Type B pancreatic cell (in vitro differentiated cells): ENCODE results near the gene SAV1. TPM values are rescaled to one million over a fixed set of nuclear protein-coding genes. Genes with fewer than 3 reads are reported as not detected.
"Not testable (repeated sequence)": the region's sequence is repeated elsewhere in the genome, so short reads cannot be mapped to it uniquely, and the experiment has no call there.

Experiments used
- DNase-seq: peaks from one replicate; pipeline ENCODE4 v3.0.0; 2021; ENCODE audit warnings: mixed read lengths; ENCODE audit not compliant: unreplicated experiment; ENCODE audit errors: extremely low spot score
- H3K27ac Mint-ChIP-seq: 2 replicates; pipeline ENCODE4 v1.8.0; 2021; ENCODE audit warnings: mild to moderate bottlenecking, mixed read lengths
- H3K27me3 Mint-ChIP-seq: 2 replicates; pipeline ENCODE4 v1.8.0; 2021; ENCODE audit warnings: mixed read lengths
- H3K36me3 Mint-ChIP-seq: 2 replicates; pipeline ENCODE4 v1.8.0; 2021; ENCODE audit warnings: mixed read lengths
- H3K4me1 Mint-ChIP-seq: one replicate; pipeline ENCODE4 v1.8.0; 2021; ENCODE audit warnings: mixed read lengths; ENCODE audit not compliant: unreplicated experiment
- H3K4me3 Mint-ChIP-seq: 2 replicates; pipeline ENCODE4 v1.8.0; 2021; ENCODE audit warnings: mild to moderate bottlenecking, mixed read lengths
- H3K9me3 Mint-ChIP-seq: 2 replicates; pipeline ENCODE4 v1.8.0; 2021; ENCODE audit warnings: mixed read lengths
- total RNA-seq: library from RNA; stranded (reverse); gene quantifications from 2 replicates; pipeline ENCODE4 v1.2.1, GENCODE V29; 2021; ENCODE audit warnings: low replicate concordance
- TF ChIP-seq, protein P1 (sequence below): fragments of 200-600 bp; sonication (generic); conservative IDR thresholded peaks from 2 replicates; pipeline ENCODE4 v1.5.0; 2021; ENCODE audit warnings: antibody characterized with exemption, mild to moderate bottlenecking

Gene SAV1
- total RNA-seq, 1 donor from 2014 or later = 25.6 TPM

DNA sequence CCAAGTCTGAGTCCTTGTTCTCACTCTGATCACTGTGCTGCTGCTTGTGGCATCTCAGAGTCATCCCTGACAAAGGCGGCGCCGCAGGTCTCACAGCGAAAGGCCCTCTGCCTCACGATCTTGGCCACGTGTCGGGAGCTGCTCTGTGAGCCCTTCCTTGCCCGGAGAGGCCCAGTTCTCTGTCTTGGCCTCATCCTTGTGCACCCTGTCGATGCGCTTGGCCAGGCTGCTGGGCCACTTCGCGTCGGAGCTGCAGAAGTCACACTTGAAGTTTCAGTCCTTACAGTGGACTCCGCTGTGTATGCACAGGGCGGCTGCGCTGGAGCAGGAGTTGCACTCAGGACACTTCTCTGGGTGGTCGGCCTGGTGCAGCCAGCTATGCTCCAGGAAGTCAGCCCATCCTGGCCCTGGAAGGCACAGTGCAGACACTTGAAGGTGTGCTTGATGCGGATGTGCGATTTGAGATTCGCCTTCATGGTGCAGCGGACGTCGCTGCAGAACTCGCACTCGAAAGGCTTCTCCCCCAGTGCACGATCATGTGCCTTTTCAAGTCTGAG lies 36.4 kb upstream of the SAV1 start:
- Mint-ChIP-seq H3K9me3 (peaks cover 5% of the 10 kb centered on the region), H3K27me3 (no peaks in the 10 kb centered on the region), H3K4me3 (no peak overlapping the region), H3K36me3 (no peaks in the 10 kb centered on the region), H3K27ac (no peak overlapping the region), H3K4me1 (no peaks in the 10 kb centered on the region)
- TF ChIP-seq, protein P1, sequence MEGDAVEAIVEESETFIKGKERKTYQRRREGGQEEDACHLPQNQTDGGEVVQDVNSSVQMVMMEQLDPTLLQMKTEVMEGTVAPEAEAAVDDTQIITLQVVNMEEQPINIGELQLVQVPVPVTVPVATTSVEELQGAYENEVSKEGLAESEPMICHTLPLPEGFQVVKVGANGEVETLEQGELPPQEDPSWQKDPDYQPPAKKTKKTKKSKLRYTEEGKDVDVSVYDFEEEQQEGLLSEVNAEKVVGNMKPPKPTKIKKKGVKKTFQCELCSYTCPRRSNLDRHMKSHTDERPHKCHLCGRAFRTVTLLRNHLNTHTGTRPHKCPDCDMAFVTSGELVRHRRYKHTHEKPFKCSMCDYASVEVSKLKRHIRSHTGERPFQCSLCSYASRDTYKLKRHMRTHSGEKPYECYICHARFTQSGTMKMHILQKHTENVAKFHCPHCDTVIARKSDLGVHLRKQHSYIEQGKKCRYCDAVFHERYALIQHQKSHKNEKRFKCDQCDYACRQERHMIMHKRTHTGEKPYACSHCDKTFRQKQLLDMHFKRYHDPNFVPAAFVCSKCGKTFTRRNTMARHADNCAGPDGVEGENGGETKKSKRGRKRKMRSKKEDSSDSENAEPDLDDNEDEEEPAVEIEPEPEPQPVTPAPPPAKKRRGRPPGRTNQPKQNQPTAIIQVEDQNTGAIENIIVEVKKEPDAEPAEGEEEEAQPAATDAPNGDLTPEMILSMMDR = no peak
- no peak for DNase-seq

DNA sequence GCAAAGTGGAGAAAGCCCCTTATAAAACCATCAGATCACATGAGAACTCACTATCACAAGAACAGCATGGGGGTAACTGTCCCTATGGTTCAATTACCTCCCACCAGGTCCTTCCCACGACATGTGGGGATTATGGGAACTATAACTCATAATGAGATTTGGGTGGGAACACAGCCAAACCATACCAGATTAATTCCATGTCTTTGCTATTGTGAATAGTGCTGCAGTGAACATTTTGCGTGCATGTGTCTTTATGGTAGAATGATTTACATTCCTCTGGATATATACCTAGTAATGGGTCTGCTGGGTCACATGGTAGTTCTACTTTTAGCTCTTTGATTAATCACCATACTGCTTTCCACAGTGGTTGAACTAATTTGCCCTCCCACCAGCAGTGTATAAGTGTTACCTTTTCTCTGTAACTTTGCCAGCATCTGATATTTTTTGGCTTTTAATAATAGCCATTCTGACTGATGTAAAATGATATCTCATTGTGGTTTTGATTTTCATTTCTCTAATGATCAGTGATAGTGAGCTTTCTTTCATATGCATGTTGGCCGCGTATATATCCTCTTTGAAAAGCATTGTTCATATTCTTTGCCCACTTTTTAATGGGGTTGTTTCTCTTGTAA lies 29.7 kb upstream of the SAV1 start:
- TF ChIP-seq, protein P1 = no peak
- no peak for DNase-seq
- H3K4me3 Mint-ChIP-seq = no peak overlapping the region
- H3K27ac Mint-ChIP-seq = no peak overlapping the region
- no peaks in the 10 kb centered on the region for H3K36me3 Mint-ChIP-seq
- no peaks in the 10 kb centered on the region for H3K27me3 Mint-ChIP-seq
- peaks cover 5% of the 10 kb centered on the region for H3K9me3 Mint-ChIP-seq
- no peaks in the 10 kb centered on the region for H3K4me1 Mint-ChIP-seq

DNA sequence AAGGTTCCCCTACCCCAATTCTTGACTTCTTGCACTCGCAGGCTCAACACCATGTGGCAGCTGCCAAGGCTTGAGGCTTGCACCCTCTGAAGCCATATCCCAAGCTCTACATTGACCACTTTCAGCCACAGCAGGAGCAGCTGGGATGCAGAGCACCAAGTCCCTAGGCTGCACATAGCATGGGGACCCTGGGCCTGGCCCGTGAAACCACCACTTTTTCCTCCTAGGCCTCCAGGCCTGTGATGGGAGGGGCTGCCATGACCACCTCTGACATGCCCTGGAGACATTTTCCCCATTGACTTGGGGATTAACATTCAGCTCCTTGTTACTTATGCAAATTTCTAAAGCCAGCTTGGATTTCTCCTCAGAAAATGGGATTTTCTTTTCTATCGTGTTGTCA lies 26.2 kb upstream of the SAV1 start:
- not testable (repeated sequence) for H3K27ac Mint-ChIP-seq, H3K27me3 Mint-ChIP-seq, H3K4me3 Mint-ChIP-seq, H3K36me3 Mint-ChIP-seq, H3K4me1 Mint-ChIP-seq, H3K9me3 Mint-ChIP-seq, DNase-seq

DNA sequence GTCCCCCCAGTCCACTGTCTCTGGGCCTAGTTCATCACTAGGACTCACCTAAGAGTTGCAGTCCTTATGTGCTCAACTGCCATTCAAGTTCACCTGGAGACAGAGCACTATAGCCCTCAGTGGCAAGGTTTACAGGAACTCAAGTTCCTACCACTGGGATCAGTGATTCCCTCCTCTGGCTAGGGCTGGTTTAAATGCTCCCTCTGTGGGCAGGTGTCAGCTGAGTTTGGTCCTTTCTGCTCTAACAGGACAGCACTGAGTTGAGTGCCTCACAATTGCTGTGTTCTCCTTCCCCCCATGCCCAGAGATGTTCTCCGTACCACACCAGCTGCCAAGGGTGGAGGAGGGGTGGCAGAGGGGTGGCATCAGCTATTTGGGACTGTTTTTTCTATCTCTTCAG lies 20.8 kb upstream of the SAV1 start:
- TF ChIP-seq, protein P1 = no peak
- no peaks in the 10 kb centered on the region for H3K27me3 Mint-ChIP-seq
- no peaks in the 10 kb centered on the region for H3K4me1 Mint-ChIP-seq
- no peaks in the 10 kb centered on the region for H3K36me3 Mint-ChIP-seq
- no peak for DNase-seq
- H3K9me3 Mint-ChIP-seq = no peaks in the 10 kb centered on the region
- no peak overlapping the region for H3K27ac Mint-ChIP-seq
- H3K4me3 Mint-ChIP-seq = no peak overlapping the region

DNA sequence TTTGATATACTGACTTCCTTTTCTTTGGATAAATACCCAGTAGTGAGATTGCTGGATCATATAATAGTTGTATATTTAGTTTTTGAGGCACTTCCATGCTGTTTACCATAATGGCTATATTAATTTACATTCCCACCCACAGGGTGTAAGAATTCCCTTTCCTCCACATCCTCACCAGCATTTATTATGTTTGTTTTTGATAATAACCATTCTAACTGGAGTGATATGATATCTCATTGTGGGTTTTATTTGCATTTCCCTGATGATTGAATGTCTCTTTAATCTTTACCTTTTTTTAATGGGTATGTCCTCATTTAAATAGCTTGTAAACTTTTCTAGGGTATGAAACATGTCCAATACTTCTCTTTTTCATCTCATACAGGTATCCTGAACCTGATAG lies 11.6 kb upstream of the SAV1 start:
- Mint-ChIP-seq H3K27ac (no peak overlapping the region), H3K4me1 (peaks cover 4% of the 10 kb centered on the region), H3K27me3 (no peaks in the 10 kb centered on the region), H3K4me3 (no peak overlapping the region), H3K9me3 (no peaks in the 10 kb centered on the region), H3K36me3 (no peaks in the 10 kb centered on the region)
- TF ChIP-seq, protein P1 = no peak
- no peak for DNase-seq

DNA sequence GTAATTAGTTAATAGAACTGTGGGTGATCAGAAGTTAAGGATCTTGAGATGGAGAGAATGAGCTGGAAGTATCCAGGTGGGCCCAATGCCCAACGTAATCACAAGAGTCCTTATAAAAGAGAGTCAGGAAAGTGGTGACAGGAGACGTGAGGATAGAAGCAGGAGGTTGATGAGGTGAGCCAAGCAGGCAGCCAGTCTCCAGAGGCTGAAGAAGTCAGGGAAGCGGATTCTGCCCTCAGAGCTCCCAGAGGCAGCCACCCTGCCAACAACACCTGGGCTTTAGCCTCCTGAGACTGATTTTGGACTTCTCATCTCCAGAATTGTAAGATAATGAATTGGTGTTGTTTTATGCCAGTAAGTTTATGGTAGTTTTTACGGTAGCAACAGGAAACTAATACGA lies 10.1 kb upstream of the SAV1 start:
- no peak overlapping the region for H3K4me3 Mint-ChIP-seq
- H3K36me3 Mint-ChIP-seq = no peaks in the 10 kb centered on the region
- H3K9me3 Mint-ChIP-seq = no peaks in the 10 kb centered on the region
- no peak overlapping the region for H3K27ac Mint-ChIP-seq
- peaks cover 4% of the 10 kb centered on the region for H3K4me1 Mint-ChIP-seq
- TF ChIP-seq, protein P1 = no peak
- no peak for DNase-seq
- H3K27me3 Mint-ChIP-seq = no peaks in the 10 kb centered on the region
